Smooth muscle cell (in vitro differentiated cells): Measurements from ENCODE around the gene TBX4. TPM values are rescaled to one million over a fixed set of nuclear protein-coding genes. Genes with fewer than 3 reads are reported as not detected.
"Not testable (repeated sequence)": the region's sequence is repeated elsewhere in the genome, so short reads cannot be mapped to it uniquely, and the experiment has no call there.

Experiments
- DNase-seq: peaks from one replicate; lab custom pipeline; 2025; ENCODE audit not compliant: unreplicated experiment; lab: John Stamatoyannopoulos, UW
- H2AFZ ChIP-seq: fragments of 200-600 bp; sonication (generic); 2 replicates; pipeline ENCODE4 v1.6.0; 2016; ENCODE audit warnings: antibody characterized with exemption, low read depth, mild to moderate bottlenecking
- H3F3A ChIP-seq: fragments of 200-600 bp; sonication (generic); 2 replicates; pipeline ENCODE4 v1.6.0; 2017; ENCODE audit warnings: antibody characterized with exemption, low read depth
- H3K27ac ChIP-seq: fragments of 200-600 bp; sonication (generic); 2 replicates; pipeline ENCODE4 v1.5.1; 2016; ENCODE audit warnings: low read depth, mild to moderate bottlenecking
- H3K27me3 ChIP-seq: fragments of 200-600 bp; sonication (generic); 2 replicates; pipeline ENCODE4 v1.6.1; 2016; ENCODE audit warnings: low read depth, mild to moderate bottlenecking
- H3K36me3 ChIP-seq: fragments of 200-600 bp; sonication (generic); 2 replicates; pipeline ENCODE4 v1.5.1; 2016; ENCODE audit warnings: low read depth
- H3K4me1 ChIP-seq: fragments of 200-600 bp; sonication (generic); 2 replicates; pipeline ENCODE4 v1.5.1; 2016; ENCODE audit warnings: low read depth
- H3K4me2 ChIP-seq: fragments of 200-600 bp; sonication (generic); 2 replicates; pipeline ENCODE4 v1.6.0; 2016; ENCODE audit warnings: mild to moderate bottlenecking
- H3K4me3 ChIP-seq: fragments of 200-600 bp; sonication (generic); 2 replicates; pipeline ENCODE4 v1.5.1; 2016; ENCODE audit warnings: mild to moderate bottlenecking
- H3K79me2 ChIP-seq: fragments of 200-600 bp; sonication (generic); 2 replicates; pipeline ENCODE4 v1.6.0; 2016; ENCODE audit warnings: low read depth, mild to moderate bottlenecking
- H3K9ac ChIP-seq: fragments of 200-600 bp; sonication (generic); 2 replicates; pipeline ENCODE4 v1.6.0; 2016; ENCODE audit warnings: low read depth
- H3K9me3 ChIP-seq: fragments of 200-600 bp; sonication (generic); replicated peaks from 2 replicates; pipeline ENCODE4 v1.5.1; 2016; ENCODE audit warnings: low read depth
- H4K20me1 ChIP-seq: fragments of 200-600 bp; sonication (generic); 2 replicates; pipeline ENCODE4 v1.6.0; 2016; ENCODE audit warnings: low read depth
- CTCF ChIP-seq: fragments of 200-600 bp; sonication (generic); IDR thresholded peaks from 2 replicates; pipeline ENCODE4 v1.5.1; 2017; ENCODE audit warnings: borderline replicate concordance, mild to moderate bottlenecking, antibody characterized with exemption; ENCODE audit not compliant: insufficient read depth, poor library complexity, severe bottlenecking
- WGBS: methylation state at CpG from one replicate; pipeline ENCODE4 v1.1.7; 2016; ENCODE audit warnings: low lambda C conversion rate; 5-methylcytosine and 5-hydroxymethylcytosine counted together
- polyA plus RNA-seq: library from polyadenylated mRNA; unstranded; fragments of >200 nt; fragmentation: Nextera tagmentation; extraction: Ambion mirVana; gene quantifications from 2 replicates; pipeline ENCODE4 v1.2.1, GENCODE V29; 2016
- total RNA-seq: library from RNA; depleted of rRNA; stranded (reverse); fragments of >200 nt; gene quantifications from 2 replicates; pipeline ENCODE4 v1.2.3, GENCODE V29; 2014

The TBX4 gene
- total and polyA plus RNA-seq, 2 experiments from 2014 or later: 14.1 to 22.7 TPM

- DNase-seq: no peak
- no peaks in the 10 kb centered on the region for H3K9me3 ChIP-seq
- H3K4me3 ChIP-seq: no peak overlapping the region
- no peak overlapping the region for H2AFZ ChIP-seq
- WGBS: 94% methylated on average over 3 of the region's 3 CpGs
- no peak overlapping the region for H3K4me2 ChIP-seq
- no peaks in the 10 kb centered on the region for H3K4me1 ChIP-seq
- no peaks in the 10 kb centered on the region for H3K27me3 ChIP-seq
- H3K27ac ChIP-seq: no peak overlapping the region
- no peak overlapping the region for H3K9ac ChIP-seq
- H3K36me3 ChIP-seq: no peaks in the 10 kb centered on the region
- H4K20me1 ChIP-seq: no peaks in the 10 kb centered on the region
- peaks cover 7% of the 10 kb centered on the region for H3F3A ChIP-seq
- no peaks in the 10 kb centered on the region for H3K79me2 ChIP-seq
- no peak for TF ChIP-seq CTCF
These were observed 68.7 kb downstream of the TBX4 start for GRCh38 chr17:61520897-61521296.

- DNase-seq: no peak
- H2AFZ ChIP-seq: no peak overlapping the region
- no peak for TF ChIP-seq CTCF
- H3K79me2 ChIP-seq: no peaks in the 10 kb centered on the region
- H4K20me1 ChIP-seq: no peaks in the 10 kb centered on the region
- H3K27ac ChIP-seq: no peak overlapping the region
- no peaks in the 10 kb centered on the region for H3K36me3 ChIP-seq
- H3F3A ChIP-seq: peaks cover 2% of the 10 kb centered on the region
- no peak overlapping the region for H3K9ac ChIP-seq
- H3K4me2 ChIP-seq: no peak overlapping the region
- H3K4me3 ChIP-seq: no peak overlapping the region
- H3K27me3 ChIP-seq: no peaks in the 10 kb centered on the region
- 82% methylated on average over 1 of the region's 1 CpG for WGBS
- H3K4me1 ChIP-seq: no peaks in the 10 kb centered on the region
- no peaks in the 10 kb centered on the region for H3K9me3 ChIP-seq
These were observed 69.9 kb downstream of the TBX4 start for GRCh38 chr17:61522088-61522487.

GRCh38 chr17:61524319-61524718 is 72.1 kb downstream of the TBX4 start:
- WGBS: 92% methylated on average over 3 of the region's 3 CpGs
- Histone ChIP-seq H4K20me1 (no peaks in the 10 kb centered on the region), H3K9ac (no peak overlapping the region), H3K27ac (no peak overlapping the region), H3K4me3 (no peak overlapping the region), H3K4me2 (no peak overlapping the region), H3K9me3 (no peaks in the 10 kb centered on the region), H3K27me3 (no peaks in the 10 kb centered on the region), H3K36me3 (no peaks in the 10 kb centered on the region), H3K4me1 (no peaks in the 10 kb centered on the region), H2AFZ (no peak overlapping the region), H3F3A (no peaks in the 10 kb centered on the region), H3K79me2 (no peaks in the 10 kb centered on the region)
- DNase-seq: no peak
- TF ChIP-seq CTCF: no peak

- H4K20me1 ChIP-seq, H3K79me2 ChIP-seq, H3F3A ChIP-seq, H3K4me3 ChIP-seq, H3K27ac ChIP-seq, DNase-seq, H3K27me3 ChIP-seq, H2AFZ ChIP-seq, H3K36me3 ChIP-seq, H3K4me1 ChIP-seq, H3K4me2 ChIP-seq, H3K9me3 ChIP-seq, H3K9ac ChIP-seq: not testable (repeated sequence)
- 89% methylated on average over 2 of the region's 2 CpGs for WGBS
These were observed 75.2 kb downstream of the TBX4 start for GRCh38 chr17:61527441-61527840.
